Activated CD8-positive, alpha-beta memory T cell treated with anti-CD3 and anti-CD28 coated beads for 24 hours (primary cell): ENCODE measurements around the gene MAL.

Source experiments
- DNase-seq: peaks from one replicate; pipeline ENCODE4 v3.0.0-alpha.2; 2020

Gene MAL

GRCh38 chr2:95018301-95018700 is 7.2 kb upstream of the MAL start:
- DNase-seq, result no peak

GRCh38 chr2:95018861-95019550 is 6.5 kb upstream of the MAL start:
- no peak for DNase-seq

GRCh38 chr2:95019572-95019971 is 5.9 kb upstream of the MAL start:
- DNase-seq, result no peak

- no peak for DNase-seq
Measured at GRCh38 chr2:95020275-95021022, 5.1 kb upstream of the MAL start.

GRCh38 chr2:95021023-95021416 is 4.5 kb upstream of the MAL start:
- no peak for DNase-seq

DNA sequence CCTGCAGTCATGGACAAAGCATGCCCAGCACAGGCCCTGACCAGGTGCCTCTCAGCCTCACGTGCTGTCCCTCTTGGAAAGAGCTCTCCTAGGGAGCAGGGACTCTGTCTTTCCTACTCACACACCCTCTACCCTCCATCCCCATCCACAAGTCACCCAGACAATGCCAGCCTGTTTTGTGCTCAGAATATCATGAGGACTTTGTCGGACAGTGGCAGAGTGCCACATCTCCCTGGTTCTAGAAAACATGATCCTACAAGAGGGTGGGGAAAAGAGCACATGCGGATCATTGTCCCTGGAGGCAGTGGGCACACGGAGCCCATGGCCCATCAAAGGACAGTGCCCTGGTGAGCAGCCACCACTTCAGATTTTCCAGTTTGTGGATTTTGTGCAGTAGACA is 3.7 kb upstream of the MAL start:
- DNase-seq, result no peak

- DNase-seq, result peak; percentile 95
Measured at GRCh38 chr2:95022309-95023221, 2.9 kb upstream of the MAL start.

DNA sequence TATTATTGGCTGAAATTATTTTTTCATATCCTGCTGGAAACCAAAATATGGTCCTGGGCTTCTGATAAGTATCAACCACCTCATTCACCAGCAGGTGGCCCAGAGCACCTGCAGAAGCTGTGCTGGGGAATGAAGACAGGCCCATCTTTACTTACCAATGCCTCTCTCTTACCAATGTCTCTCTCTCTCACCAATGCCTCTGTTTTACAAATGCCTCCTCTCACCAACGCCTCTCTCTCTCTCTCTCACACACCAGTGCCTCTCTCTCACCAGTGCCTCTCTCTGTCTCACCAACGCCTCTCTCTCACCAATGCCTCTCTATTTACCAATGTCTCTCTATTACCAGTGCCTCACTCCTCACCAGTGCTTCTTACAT is 2.3 kb upstream of the MAL start:
- peak; percentile 64 for DNase-seq

DNA sequence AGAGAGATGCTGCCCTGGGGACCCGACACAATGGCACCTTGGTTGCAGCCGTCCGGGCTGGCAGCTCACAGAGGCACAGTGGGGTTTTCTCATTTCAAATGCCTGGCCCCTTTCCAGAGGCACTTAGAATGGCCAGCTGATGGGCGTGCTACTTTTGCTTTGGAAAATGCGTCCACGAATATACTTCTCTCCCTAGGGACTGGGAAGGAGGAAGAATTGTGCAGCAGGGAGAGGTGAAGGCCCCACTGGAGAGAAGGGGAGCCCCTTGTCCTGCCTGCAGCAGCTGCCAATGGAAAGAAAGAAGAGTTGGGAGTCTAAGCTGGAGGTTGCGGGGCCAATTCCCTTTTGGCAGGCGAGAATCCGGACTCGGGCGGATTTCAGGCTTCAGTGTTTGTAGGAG is 1.1 kb upstream of the MAL start:
- DNase-seq, result no peak

DNA sequence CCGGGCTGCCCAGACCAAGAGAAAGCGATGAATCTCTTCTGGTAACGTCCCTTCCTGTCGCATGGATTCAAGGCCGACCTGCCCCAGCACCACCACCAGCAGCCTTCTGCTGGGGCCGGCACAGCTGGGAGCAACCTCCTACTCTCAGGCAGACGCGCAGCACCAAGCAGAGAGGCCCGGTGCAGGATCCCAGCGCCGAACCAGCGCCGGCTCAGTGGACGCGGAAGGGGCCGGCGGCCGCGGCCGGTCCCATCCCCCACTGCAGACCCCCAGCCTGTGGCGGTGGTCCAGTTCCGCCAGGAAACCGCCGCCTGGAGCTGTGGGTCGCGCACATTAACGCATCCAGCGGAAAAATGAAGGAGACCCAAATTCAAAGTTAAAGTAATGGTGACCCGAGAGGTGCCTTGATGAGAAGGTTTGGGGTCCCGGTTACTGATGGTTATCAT is 525 bp upstream of the MAL start:
- DNase-seq, result peak; percentile 67

DNA sequence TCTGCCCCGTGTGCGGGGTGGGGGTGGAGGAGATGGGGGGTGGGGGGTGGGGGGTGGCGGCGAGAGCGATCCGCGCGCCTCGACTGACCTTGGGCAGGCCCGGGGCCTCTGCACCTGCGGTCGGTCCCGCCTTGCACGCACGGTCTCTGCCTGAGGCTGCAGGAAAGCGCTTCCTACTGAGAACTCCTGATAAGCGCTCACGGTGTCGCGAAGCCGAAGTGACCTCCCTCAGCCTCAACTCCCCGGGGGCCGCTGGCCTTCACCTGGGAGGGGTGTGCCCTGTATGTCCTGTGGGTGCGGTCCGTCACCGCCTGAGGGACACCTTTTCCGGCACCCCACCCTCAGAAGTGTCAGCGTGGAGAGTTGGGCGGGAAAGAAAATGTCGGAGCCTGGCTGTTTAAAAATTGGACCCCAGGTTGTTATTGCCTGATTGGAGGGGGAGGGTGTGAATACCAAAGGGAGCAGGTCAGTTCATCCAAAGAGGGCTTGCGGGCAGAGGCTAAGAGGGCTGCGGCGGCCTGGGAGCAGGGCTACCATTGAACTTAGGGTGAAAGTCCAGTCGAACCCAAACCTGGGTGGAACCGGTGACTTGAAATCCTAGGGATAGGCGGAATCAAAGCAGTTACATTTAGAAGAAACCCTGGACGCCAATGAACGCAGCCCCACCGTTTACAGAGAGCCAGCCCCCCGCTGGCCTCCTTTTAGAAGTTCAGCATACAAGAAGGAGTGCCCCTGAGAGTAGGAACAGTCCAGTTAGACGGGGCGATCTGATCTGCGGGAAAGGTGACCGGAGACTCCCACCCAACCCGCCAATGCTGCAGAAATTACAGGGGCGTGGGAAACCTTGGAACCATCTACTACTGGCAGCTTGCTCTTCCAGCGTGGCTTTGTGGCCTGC is 1.2 kb downstream of the MAL start:
- peak; percentile 70 for DNase-seq

DNA sequence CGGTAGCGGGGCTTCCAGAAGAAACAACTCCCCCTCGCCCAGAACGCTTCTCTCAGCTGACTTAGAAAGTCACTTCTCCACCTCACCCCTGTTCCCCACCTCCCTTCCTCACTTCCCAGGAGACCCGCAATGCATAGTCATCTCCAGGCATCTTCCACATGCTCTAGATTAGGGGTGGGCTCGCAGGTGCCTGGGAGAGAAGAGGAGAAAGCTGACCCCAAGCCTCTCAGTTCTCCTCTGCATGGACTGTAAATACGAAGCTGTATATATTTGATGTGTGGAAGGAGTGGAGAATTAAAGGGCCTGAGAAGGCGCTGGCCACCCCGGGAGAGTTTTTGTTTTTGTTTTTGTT is 1.8 kb downstream of the MAL start:
- DNase-seq, result no peak

- DNase-seq, result no peak
Measured at GRCh38 chr2:95029898-95030341, 4.4 kb downstream of the MAL start.

GRCh38 chr2:95030496-95030895 is 5.0 kb downstream of the MAL start:
- no peak for DNase-seq

DNA sequence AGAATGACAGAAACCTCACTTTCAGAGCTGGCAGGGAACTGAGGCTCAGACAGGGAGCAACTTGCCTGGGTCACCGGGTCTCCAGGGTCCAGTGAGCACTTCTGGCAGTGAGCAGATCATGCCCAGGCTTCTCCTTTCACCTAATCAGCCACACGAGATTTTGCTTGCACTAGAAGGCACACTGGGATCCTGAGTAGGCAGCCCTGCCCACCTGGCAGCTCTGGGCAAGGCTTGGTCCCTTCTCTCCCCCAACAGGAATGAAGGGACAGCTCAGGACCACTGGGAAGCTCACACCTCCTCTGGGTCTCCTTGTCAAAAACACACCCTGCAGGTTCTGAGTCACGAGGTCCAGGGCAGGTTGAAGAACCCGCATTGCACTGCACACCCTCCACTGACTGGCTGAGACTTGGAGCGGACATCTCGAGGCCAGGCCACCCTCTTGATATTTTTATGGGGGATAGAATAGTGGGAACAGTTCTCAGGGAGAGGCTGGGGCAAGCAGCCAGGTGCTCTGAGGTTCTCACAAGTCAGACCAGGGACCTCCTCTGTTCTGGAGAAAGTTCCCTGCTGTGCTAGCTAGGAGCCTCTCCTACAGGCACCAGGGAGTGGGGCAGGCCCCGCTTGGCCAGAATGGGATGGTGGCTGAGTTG is 5.7 kb downstream of the MAL start:
- DNase-seq, result no peak

- DNase-seq, result no peak
Measured at GRCh38 chr2:95031726-95032116, 6.2 kb downstream of the MAL start.

DNA sequence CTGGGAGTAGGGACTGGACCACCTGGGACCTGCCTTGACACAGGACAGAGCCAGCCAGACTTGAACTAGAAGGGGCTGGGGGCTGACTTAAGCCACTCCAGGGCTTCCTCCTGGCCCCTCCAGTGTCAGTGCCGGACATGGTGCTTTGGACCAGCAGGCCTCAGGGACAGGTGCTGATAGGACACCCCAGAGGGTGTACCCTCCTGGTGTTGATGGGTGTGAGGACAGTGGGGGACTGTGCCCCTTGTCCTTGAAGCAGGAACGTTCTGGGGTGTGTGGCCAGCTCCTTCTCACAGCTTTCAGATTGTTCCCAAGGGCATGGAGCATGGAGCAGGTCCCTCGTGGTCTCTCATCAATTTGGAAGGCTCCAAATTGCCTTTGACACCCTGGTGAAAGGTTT is 6.8 kb downstream of the MAL start:
- no peak for DNase-seq

DNA sequence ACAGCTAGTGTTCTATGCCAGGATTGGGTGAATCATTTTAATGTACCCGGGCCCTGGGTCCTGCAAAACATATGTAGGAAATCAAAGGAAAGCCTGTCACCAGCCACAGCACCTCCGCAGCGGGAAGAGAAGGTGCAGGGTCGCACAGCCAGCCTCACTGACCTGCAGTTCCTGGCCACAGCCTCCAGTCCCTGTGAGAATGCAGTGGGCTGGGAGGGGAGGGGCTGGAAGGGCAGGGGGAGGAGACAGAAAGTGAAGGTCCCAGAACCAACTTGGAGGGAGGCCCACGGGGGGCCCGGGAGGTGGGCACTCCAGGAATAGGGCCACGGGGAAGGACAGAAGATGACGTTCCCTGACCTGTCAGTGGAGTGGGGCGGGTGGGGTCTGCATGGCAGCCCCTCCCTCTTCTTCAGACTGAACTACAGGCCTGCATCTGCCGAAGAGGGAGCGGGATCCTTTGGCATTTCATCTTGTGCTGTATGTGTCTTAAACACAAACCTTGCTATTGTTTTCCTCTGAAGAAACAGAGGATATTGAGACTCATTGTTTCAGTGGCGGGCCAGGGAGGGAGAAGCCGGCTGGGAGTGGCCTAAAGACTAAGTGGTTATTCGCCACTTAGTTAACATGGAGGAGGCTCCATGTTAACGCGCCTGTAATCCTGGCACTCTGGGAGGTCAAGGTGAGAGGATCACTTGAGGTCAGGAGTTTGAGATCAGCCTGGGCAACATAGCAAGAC is 7.5 kb downstream of the MAL start:
- no peak for DNase-seq

GRCh38 chr2:95034221-95034620 is 8.7 kb downstream of the MAL start:
- DNase-seq, result no peak

- no peak for DNase-seq
Measured at GRCh38 chr2:95034818-95035217, 9.3 kb downstream of the MAL start.
